COLO668 (cell line): ENCODE results near the gene CXCR5.

Source experiments
- DNase-seq: peaks from one replicate; lab custom pipeline; 2025; ENCODE audit not compliant: unreplicated experiment; lab: John Stamatoyannopoulos, UW

Gene CXCR5

GRCh38 chr11:118897721-118898310 lies 14.1 kb downstream of the CXCR5 start:
- no peak for DNase-seq

- no peak for DNase-seq
Observed at GRCh38 chr11:118898400-118899295, 15.0 kb downstream of the CXCR5 start.

- DNase-seq = no peak
Observed at GRCh38 chr11:118899296-118899688, 15.6 kb downstream of the CXCR5 start.

- DNase-seq = peak; percentile 31
Observed at GRCh38 chr11:118899706-118900360, 16.1 kb downstream of the CXCR5 start.

GRCh38 chr11:118900535-118901384 lies 17.1 kb downstream of the CXCR5 start:
- no peak for DNase-seq

- DNase-seq = no peak
Observed at GRCh38 chr11:118901494-118902335, 18.0 kb downstream of the CXCR5 start.

GRCh38 chr11:118902336-118903203 lies 18.9 kb downstream of the CXCR5 start:
- no peak for DNase-seq

- no peak for DNase-seq
Observed at GRCh38 chr11:118903204-118904015, 19.7 kb downstream of the CXCR5 start.

GRCh38 chr11:118907051-118908042 lies 23.7 kb downstream of the CXCR5 start:
- DNase-seq = peak; percentile 81

- DNase-seq = no peak
Observed at GRCh38 chr11:118908264-118908663, 24.6 kb downstream of the CXCR5 start.

- DNase-seq = no peak
Observed at GRCh38 chr11:118908901-118909618, 25.4 kb downstream of the CXCR5 start.

GRCh38 chr11:118909619-118910308 lies 26.1 kb downstream of the CXCR5 start:
- DNase-seq = peak; percentile 44

- DNase-seq = peak; percentile 85
Observed at GRCh38 chr11:118910309-118911112, 26.8 kb downstream of the CXCR5 start.

GRCh38 chr11:118911113-118911879 lies 27.6 kb downstream of the CXCR5 start:
- DNase-seq = peak; percentile 74
